CD4-positive, alpha-beta T cell treated with Interleukin-17A for 4 hours (primary cell): Measurements from ENCODE around the gene KRT34.
A peak's percentile ranks its signal among the peaks of the same experiment; 100 is the strongest.
"Not testable (repeated sequence)": the region's sequence is repeated elsewhere in the genome, so short reads cannot be mapped to it uniquely, and the experiment has no call there.

ENCODE experiments used
- DNase-seq: peaks from one replicate; pipeline ENCODE4 v3.0.0-alpha.2; 2020; ENCODE audit warnings: mixed read lengths

Gene KRT34

GRCh38 chr17:41360296-41360995, 21.7 kb downstream of the KRT34 start:
- no peak for DNase-seq

- no peak for DNase-seq
These were observed 27.6 kb downstream of the KRT34 start for GRCh38 chr17:41354536-41354935.

GRCh38 chr17:41352597-41353366, 29.3 kb downstream of the KRT34 start:
- no peak for DNase-seq

- no peak for DNase-seq
These were observed 30.9 kb downstream of the KRT34 start for GRCh38 chr17:41351177-41351576.

GRCh38 chr17:41350381-41350878, 31.7 kb downstream of the KRT34 start, which contains the start of gene KRT33A:
Gene KRT33A (minus strand): TSS chr17:41350828. CDS start chr17:41350767, 61 bp downstream.
- not testable (repeated sequence) for DNase-seq

- no peak for DNase-seq
These were observed 34.0 kb downstream of the KRT34 start for GRCh38 chr17:41347869-41348760.

- not testable (repeated sequence) for DNase-seq
These were observed 35.7 kb downstream of the KRT34 start for GRCh38 chr17:41346421-41346820.

- no peak for DNase-seq
These were observed 36.1 kb downstream of the KRT34 start for GRCh38 chr17:41345992-41346391.

- DNase-seq: no peak
These were observed 39.1 kb downstream of the KRT34 start for GRCh38 chr17:41343029-41343428.

- peak; percentile 80 for DNase-seq
These were observed 40.9 kb downstream of the KRT34 start for GRCh38 chr17:41340934-41341861.

- DNase-seq: no peak
These were observed 41.6 kb downstream of the KRT34 start for GRCh38 chr17:41340494-41340893.

GRCh38 chr17:41339571-41340172, 42.4 kb downstream of the KRT34 start:
- DNase-seq: peak; percentile 19

GRCh38 chr17:41338961-41339485, 43.1 kb downstream of the KRT34 start:
- peak; percentile 42 for DNase-seq

GRCh38 chr17:41335747-41336146, 46.4 kb downstream of the KRT34 start:
- DNase-seq: no peak

- peak; percentile 39 for DNase-seq
These were observed 47.5 kb downstream of the KRT34 start for GRCh38 chr17:41334385-41335305.

- no peak for DNase-seq
These were observed 48.3 kb downstream of the KRT34 start for GRCh38 chr17:41333836-41334235.

- DNase-seq: no peak
These were observed 49.0 kb downstream of the KRT34 start for GRCh38 chr17:41333098-41333497.

GRCh38 chr17:41332239-41332638, 49.9 kb downstream of the KRT34 start:
- DNase-seq: no peak

- DNase-seq: no peak
These were observed 50.5 kb downstream of the KRT34 start for GRCh38 chr17:41331606-41332005.
